HEK293 (cell line): ENCODE measurements around the gene XYLT2.
A peak's percentile ranks its signal among the peaks of the same experiment; 100 is the strongest.

Experiments used
- CTCF ChIA-PET: fragments of 350-600 bp; formaldehyde crosslinking; extraction: SDS; loops from one replicate; lab custom pipeline; 2021; ENCODE audit warnings: antibody characterized with exemption; lab: Yijun Ruan, JAX
- POLR2A ChIA-PET: fragments of 300-600 bp; formaldehyde crosslinking; extraction: SDS; loops from one replicate; lab custom pipeline; 2020; ENCODE audit warnings: antibody characterized with exemption, inconsistent platforms; lab: Yijun Ruan, JAX
- H3K27ac ChIP-seq: fragments of 200-500 bp; sonication (Bioruptor generic); 2 replicates; pipeline ENCODE4 v1.5.1; 2014; ENCODE audit warnings: low read depth, low read length, control low read depth, inconsistent platforms; ENCODE audit errors: extremely low read depth
- H3K36me3 ChIP-seq, 2 experiments: fragments of 200-500 bp in 1 of 2; sonication (Bioruptor generic) in 1 of 2; 1 replicate in 1 of 2; 2 replicates in 1 of 2; pipeline ENCODE4 v1.5.1; 2014 to 2017; ENCODE audit warnings: inconsistent platforms in 2 of 2, low read length in 2 of 2; ENCODE audit not compliant: control insufficient read depth in 2 of 2, insufficient read depth in 1 of 2
- H3K4me1 ChIP-seq: fragments of 200-500 bp; sonication (Bioruptor generic); 2 replicates; pipeline ENCODE4 v1.5.1; 2014; ENCODE audit warnings: mild to moderate bottlenecking, low read length, inconsistent platforms; ENCODE audit not compliant: control insufficient read depth, insufficient read depth
- H3K4me3 ChIP-seq: 2 replicates; pipeline ENCODE4 v1.5.1; 2011; ENCODE audit warnings: low read depth, mild to moderate bottlenecking, control low read depth, low read length, moderate library complexity
- H3K9me3 ChIP-seq: fragments of 200-500 bp; sonication (Bioruptor generic); 2 replicates; pipeline ENCODE4 v1.5.1; 2014; ENCODE audit warnings: low read depth, low read length, inconsistent platforms; ENCODE audit not compliant: control insufficient read depth, insufficient read depth
- AEBP2 ChIP-seq: fragments of 450-650 bp; formaldehyde crosslinking; IDR thresholded peaks from 2 replicates; pipeline ENCODE4 v1.5.1; 2016; ENCODE audit warnings: missing biosample characterization, missing genetic modification characterization, borderline replicate concordance
- PRDM6 ChIP-seq: fragments of 450-650 bp; formaldehyde crosslinking; IDR thresholded peaks from 2 replicates; pipeline ENCODE4 v1.5.1; 2017; ENCODE audit warnings: missing biosample characterization, missing genetic modification characterization
- WT1 ChIP-seq: fragments of 450-650 bp; formaldehyde crosslinking; IDR thresholded peaks from 2 replicates; pipeline ENCODE4 v1.5.1; 2016; ENCODE audit warnings: missing biosample characterization, missing genetic modification characterization
- YY2 ChIP-seq: fragments of 450-650 bp; formaldehyde crosslinking; IDR thresholded peaks from 2 replicates; pipeline ENCODE4 v1.5.1; 2016; ENCODE audit warnings: missing biosample characterization, missing genetic modification characterization
- ZIC2 ChIP-seq: fragments of 450-650 bp; formaldehyde crosslinking; IDR thresholded peaks from 2 replicates; pipeline ENCODE4 v1.5.1; 2016; ENCODE audit warnings: missing biosample characterization, missing genetic modification characterization
- ZNF112 ChIP-seq: fragments of 450-650 bp; formaldehyde crosslinking; IDR thresholded peaks from 2 replicates; pipeline ENCODE4 v1.5.0; 2017; ENCODE audit warnings: missing biosample characterization, missing genetic modification characterization
- ZNF174 ChIP-seq: fragments of 450-650 bp; formaldehyde crosslinking; IDR thresholded peaks from 2 replicates; pipeline ENCODE4 v1.5.0; 2017; ENCODE audit warnings: missing biosample characterization, mild to moderate bottlenecking, missing genetic modification characterization
- ZNF18 ChIP-seq: fragments of 450-650 bp; formaldehyde crosslinking; IDR thresholded peaks from 2 replicates; pipeline ENCODE4 v1.5.1; 2016; ENCODE audit warnings: missing biosample characterization, missing genetic modification characterization
- ZNF292 ChIP-seq: fragments of 450-650 bp; formaldehyde crosslinking; IDR thresholded peaks from 2 replicates; pipeline ENCODE4 v1.5.1; 2016; ENCODE audit warnings: low read depth, missing biosample characterization, missing genetic modification characterization, borderline replicate concordance
- ZNF362 ChIP-seq: fragments of 450-650 bp; formaldehyde crosslinking; IDR thresholded peaks from 2 replicates; pipeline ENCODE4 v1.5.1; 2016; ENCODE audit warnings: missing biosample characterization, missing genetic modification characterization
- ZNF416 ChIP-seq: fragments of 450-650 bp; formaldehyde crosslinking; IDR thresholded peaks from 2 replicates; pipeline ENCODE4 v1.5.1; 2016; ENCODE audit warnings: missing biosample characterization, missing genetic modification characterization
- ZNF549 ChIP-seq: fragments of 450-650 bp; IDR thresholded peaks from 2 replicates; pipeline ENCODE4 v1.5.1; 2018; ENCODE audit warnings: missing biosample characterization, missing genetic modification characterization, mild to moderate bottlenecking, inconsistent platforms, moderate library complexity
- ZNF571 ChIP-seq: fragments of 450-650 bp; formaldehyde crosslinking; IDR thresholded peaks from 2 replicates; pipeline ENCODE4 v1.5.0; 2017; ENCODE audit warnings: missing biosample characterization, missing genetic modification characterization
- ZNF623 ChIP-seq: fragments of 450-650 bp; formaldehyde crosslinking; IDR thresholded peaks from 2 replicates; pipeline ENCODE4 v1.5.1; 2016; ENCODE audit warnings: missing biosample characterization, missing genetic modification characterization
- ZNF645 ChIP-seq: fragments of 450-650 bp; formaldehyde crosslinking; IDR thresholded peaks from 2 replicates; pipeline ENCODE4; 2016; ENCODE audit warnings: missing biosample characterization, missing genetic modification characterization
- ZSCAN16 ChIP-seq: fragments of 450-650 bp; formaldehyde crosslinking; IDR thresholded peaks from 2 replicates; pipeline ENCODE4 v1.5.1; 2016; ENCODE audit warnings: missing biosample characterization, missing genetic modification characterization

Gene XYLT2

GRCh38 chr17:50310455-50311111 lies 35.3 kb upstream of the XYLT2 start (continued):
- TF ChIP-seq ZSCAN16 (tag by site-specific recombination) (no peak), WT1 (tag by site-specific recombination) (no peak)

- H3K9me3 ChIP-seq, result no peaks in the 10 kb centered on the region
- POLR2A ChIA-PET, result interaction anchor here (0.7 kb wide), 1 partner anchor 37 kb away, joined by 3 read pairs; no protein-coding TSS in a partner anchor
Observed at GRCh38 chr17:50311112-50311460, 34.8 kb upstream of the XYLT2 start.

GRCh38 chr17:50311483-50311882 lies 34.4 kb upstream of the XYLT2 start:
- no peaks in the 10 kb centered on the region for H3K4me1 ChIP-seq
- TF ChIP-seq ZNF112 (tag by site-specific recombination) (no peak), ZNF416 (no peak), YY2 (no peak), ZNF549 (no peak), PRDM6 (tag by site-specific recombination) (no peak), ZNF645 (tag by site-specific recombination) (no peak), ZNF174 (tag by site-specific recombination) (no peak), ZNF292 (no peak), ZNF362 (tag by site-specific recombination) (no peak), ZNF571 (tag by site-specific recombination) (no peak), ZNF18 (tag by site-specific recombination) (no peak), ZNF623 (tag by site-specific recombination) (no peak)
- no peaks in the 10 kb centered on the region for H3K9me3 ChIP-seq
- H3K27ac ChIP-seq, result no peak overlapping the region
- ChIA-PET CTCF (interaction anchor here (0.5 to 1.7 kb wide), 5 partner anchors 12 to 189 kb away, joined by 3 to 6 read pairs (median 3); partner anchors contain the start of gene PPP1R9B), POLR2A (no interaction called here)
- no peaks in the 10 kb centered on the region for H3K36me3 ChIP-seq
- H3K4me3 ChIP-seq, result no peak overlapping the region

More at GRCh38 chr17:50311112-50311460, 34.8 kb upstream of the XYLT2 start:
- no peaks in the 10 kb centered on the region for H3K36me3 ChIP-seq
- no peak overlapping the region for H3K27ac ChIP-seq
- H3K4me1 ChIP-seq, result no peaks in the 10 kb centered on the region
- H3K4me3 ChIP-seq, result no peak overlapping the region
- TF ChIP-seq ZIC2 (tag by site-specific recombination) (peak; percentile 58), AEBP2 (tag by site-specific recombination) (no peak)
- CTCF ChIA-PET, result interaction anchor here (0.6 to 1.7 kb wide), 4 partner anchors 12 to 30 kb away, joined by 3 to 6 read pairs (median 4); no protein-coding TSS in a partner anchor
